ENCODE results near the gene PROX1.

- TF ChIP-seq CTCF (IDR thresholded peaks at IDR 0.05), result no peak
- no peak for TF ChIP-seq EZH2 (IDR thresholded peaks at IDR 0.05)
- TF ChIP-seq EZH2phosphoT487 (IDR thresholded peaks at IDR 0.05), result no peak
Observed at GRCh38 chr1:214009423-214010196, 21.8 kb downstream of the PROX1 start.

Measured in neural progenitor cell (in vitro differentiated cells).